SK-N-MC (cell line): ENCODE data around the gene TLR10.

ENCODE experiments used
- DNase-seq: peaks from one replicate; pipeline ENCODE4 v3.0.0-alpha.2; 2011; ENCODE audit warnings: low read depth, low spot score
- H3K27ac ChIP-seq: fragments of 200-600 bp; sonication (generic); 2 replicates; pipeline ENCODE4 v1.5.1; 2016; ENCODE audit warnings: mixed run types
- H3K36me3 ChIP-seq: fragments of 200-600 bp; sonication (generic); 2 replicates; pipeline ENCODE4 v1.6.1; 2017; ENCODE audit warnings: antibody characterized with exemption, low read length, mixed read lengths; ENCODE audit not compliant: insufficient read depth
- H3K4me3 ChIP-seq: fragments of 200-600 bp; sonication (generic); 2 replicates; pipeline ENCODE4 v1.5.1; 2016
- H3K9ac ChIP-seq: fragments of 200-600 bp; sonication (generic); 2 replicates; pipeline ENCODE4 v1.8.0; 2017; ENCODE audit warnings: mixed run types, mixed read lengths; ENCODE audit not compliant: insufficient read length
- H3K9me3 ChIP-seq: fragments of 200-600 bp; sonication (generic); 2 replicates; pipeline ENCODE4 v1.6.1; 2017; ENCODE audit warnings: low read depth, mild to moderate bottlenecking, antibody characterized with exemption, low read length, moderate library complexity, mixed read lengths
- EZH2 ChIP-seq: fragments of 200-600 bp; sonication (generic); IDR thresholded peaks from one replicate; pipeline ENCODE4 v1.6.1; 2017; ENCODE audit warnings: antibody characterized with exemption
- FOXP2 ChIP-seq: optimal IDR thresholded peaks from 2 replicates; pipeline ENCODE3; 2011; ENCODE audit warnings: mild to moderate bottlenecking, moderate library complexity; ENCODE audit not compliant: insufficient read depth; ENCODE audit errors: extremely low read length, control extremely low read depth
- POLR2AphosphoS5 ChIP-seq: IDR thresholded peaks from 2 replicates; pipeline ENCODE4 v1.6.1; 2012; ENCODE audit warnings: mild to moderate bottlenecking, low read depth, low read length, borderline replicate concordance

Gene TLR10

GRCh38 chr4:38743866-38744265 lies 38.9 kb downstream of the TLR10 start:
- H3K27ac ChIP-seq = no peak overlapping the region
- no peaks in the 10 kb centered on the region for H3K36me3 ChIP-seq
- H3K9ac ChIP-seq = no peak overlapping the region
- no peaks in the 10 kb centered on the region for H3K9me3 ChIP-seq
- no peak for DNase-seq
- TF ChIP-seq EZH2 = no peak
- no peak for TF ChIP-seq FOXP2
- TF ChIP-seq POLR2AphosphoS5 = no peak
- no peak overlapping the region for H3K4me3 ChIP-seq

- DNase-seq = no peak
- Histone ChIP-seq H3K9ac (no peak overlapping the region), H3K27ac (no peak overlapping the region), H3K9me3 (no peaks in the 10 kb centered on the region), H3K4me3 (no peak overlapping the region), H3K36me3 (no peaks in the 10 kb centered on the region)
- TF ChIP-seq EZH2 (no peak), FOXP2 (no peak), POLR2AphosphoS5 (no peak)
Observed at GRCh38 chr4:38740303-38740702, 42.5 kb downstream of the TLR10 start.

- H3K27ac ChIP-seq = no peak overlapping the region
- TF ChIP-seq EZH2 (no peak), POLR2AphosphoS5 (no peak)
- H3K4me3 ChIP-seq = no peak overlapping the region
Observed at GRCh38 chr4:38738940-38739803, 43.6 kb downstream of the TLR10 start.

GRCh38 chr4:38735870-38736269 lies 46.9 kb downstream of the TLR10 start:
- Histone ChIP-seq H3K9me3 (no peaks in the 10 kb centered on the region), H3K4me3 (no peak overlapping the region), H3K9ac (no peak overlapping the region), H3K27ac (no peak overlapping the region), H3K36me3 (no peaks in the 10 kb centered on the region)
- TF ChIP-seq FOXP2 = no peak
- no peak for TF ChIP-seq POLR2AphosphoS5
- TF ChIP-seq EZH2 = no peak
- DNase-seq = no peak

More at GRCh38 chr4:38738940-38739803, 43.6 kb downstream of the TLR10 start:
- Histone ChIP-seq H3K9ac (no peak overlapping the region), H3K36me3 (no peaks in the 10 kb centered on the region), H3K9me3 (no peaks in the 10 kb centered on the region)
- DNase-seq = no peak

GRCh38 chr4:38734911-38735310 lies 47.9 kb downstream of the TLR10 start:
- Histone ChIP-seq H3K9me3 (no peaks in the 10 kb centered on the region), H3K9ac (no peak overlapping the region), H3K36me3 (no peaks in the 10 kb centered on the region), H3K27ac (no peak overlapping the region), H3K4me3 (no peak overlapping the region)
- TF ChIP-seq EZH2 (no peak), FOXP2 (no peak), POLR2AphosphoS5 (no peak)
- DNase-seq = no peak

GRCh38 chr4:38734446-38734845 lies 48.3 kb downstream of the TLR10 start:
- H3K36me3 ChIP-seq = no peaks in the 10 kb centered on the region
- no peak for DNase-seq
- no peak for TF ChIP-seq EZH2
- no peak for TF ChIP-seq FOXP2
- TF ChIP-seq POLR2AphosphoS5 = no peak
- H3K4me3 ChIP-seq = no peak overlapping the region
- H3K27ac ChIP-seq = no peak overlapping the region
- H3K9ac ChIP-seq = no peak overlapping the region
- no peaks in the 10 kb centered on the region for H3K9me3 ChIP-seq

GRCh38 chr4:38733663-38734062 lies 49.1 kb downstream of the TLR10 start:
- no peak for DNase-seq

GRCh38 chr4:38730830-38731646 lies 51.8 kb downstream of the TLR10 start:
- Histone ChIP-seq H3K27ac (no peak overlapping the region), H3K9me3 (no peaks in the 10 kb centered on the region), H3K4me3 (no peak overlapping the region), H3K36me3 (no peaks in the 10 kb centered on the region), H3K9ac (no peak overlapping the region)
- DNase-seq = no peak
- no peak for TF ChIP-seq EZH2
- no peak for TF ChIP-seq FOXP2
- no peak for TF ChIP-seq POLR2AphosphoS5

More at GRCh38 chr4:38733663-38734062, 49.1 kb downstream of the TLR10 start:
- Histone ChIP-seq H3K9ac (no peak overlapping the region), H3K27ac (no peak overlapping the region), H3K4me3 (no peak overlapping the region), H3K9me3 (no peaks in the 10 kb centered on the region), H3K36me3 (no peaks in the 10 kb centered on the region)
- no peak for TF ChIP-seq FOXP2
- no peak for TF ChIP-seq POLR2AphosphoS5
- TF ChIP-seq EZH2 = no peak

GRCh38 chr4:38730493-38730829 lies 52.3 kb downstream of the TLR10 start:
- Histone ChIP-seq H3K36me3 (no peaks in the 10 kb centered on the region), H3K4me3 (no peak overlapping the region), H3K9ac (no peak overlapping the region), H3K27ac (no peak overlapping the region), H3K9me3 (no peaks in the 10 kb centered on the region)
- TF ChIP-seq FOXP2 = no peak
- no peak for TF ChIP-seq POLR2AphosphoS5
- TF ChIP-seq EZH2 = no peak
- DNase-seq = no peak
